ENCODE measurements around the gene SBF2.
"Not testable (repeated sequence)": the region's sequence is repeated elsewhere in the genome, so short reads cannot be mapped to it uniquely, and the experiment has no call there.

GRCh38 chr11:10134226-10134625 lies 159.8 kb downstream of the SBF2 start:
- TF ChIP-seq CTCF (conservative IDR thresholded peaks at IDR 0.05); ZFX (IDR thresholded peaks at IDR 0.05): not testable (repeated sequence)

Measured in C4-2B (cell line).